GM18951 (cell line): ENCODE results near the gene ATP8B4.

Source experiments
- POLR2A ChIP-seq: IDR thresholded peaks from 4 replicates; pipeline ENCODE4 v1.6.1; 2011; ENCODE audit warnings: mild to moderate bottlenecking; ENCODE audit not compliant: insufficient read length, insufficient read depth; ENCODE audit errors: extremely low read depth
- in situ Hi-C: fragments of 300-500 bp; cut with MboI; formaldehyde crosslinking; loops from one replicate; pipeline ENCODE4 v1.12.0; 2022; ENCODE audit warnings: low sequenced_read_pairs, mixed read lengths, inconsistent platforms; ENCODE audit not compliant: unreplicated experiment

ATP8B4 gene

GRCh38 chr15:50059883-50060282 is 59.1 kb downstream of the ATP8B4 start:
- no peak for TF ChIP-seq POLR2A
- in situ Hi-C loops, result no loop called here

- TF ChIP-seq POLR2A, result no peak
- in situ Hi-C loops, result no loop called here
Measured at GRCh38 chr15:50059203-50059772, 59.7 kb downstream of the ATP8B4 start.

- TF ChIP-seq POLR2A, result no peak
- in situ Hi-C loops, result no loop called here
Measured at GRCh38 chr15:50057905-50058639, 61.0 kb downstream of the ATP8B4 start.

GRCh38 chr15:50057196-50057595 is 61.8 kb downstream of the ATP8B4 start:
- in situ Hi-C loops, result no loop called here
- TF ChIP-seq POLR2A, result no peak

GRCh38 chr15:50055750-50056157 is 63.3 kb downstream of the ATP8B4 start:
- no peak for TF ChIP-seq POLR2A
- in situ Hi-C loops, result no loop called here

- no peak for TF ChIP-seq POLR2A
- in situ Hi-C loops, result no loop called here
Measured at GRCh38 chr15:50055332-50055731, 63.7 kb downstream of the ATP8B4 start.

GRCh38 chr15:50053055-50053856 is 65.8 kb downstream of the ATP8B4 start:
- in situ Hi-C loops, result no loop called here
- TF ChIP-seq POLR2A, result no peak

- in situ Hi-C loops, result no loop called here
- no peak for TF ChIP-seq POLR2A
Measured at GRCh38 chr15:50051811-50052419, 67.1 kb downstream of the ATP8B4 start.

GRCh38 chr15:50050986-50051743 is 67.9 kb downstream of the ATP8B4 start:
- in situ Hi-C loops, result no loop called here
- no peak for TF ChIP-seq POLR2A

GRCh38 chr15:50049871-50050270 is 69.2 kb downstream of the ATP8B4 start:
- in situ Hi-C loops, result no loop called here

GRCh38 chr15:50046867-50047266 is 72.2 kb downstream of the ATP8B4 start:
- TF ChIP-seq POLR2A, result no peak
- in situ Hi-C loops, result no loop called here

More at GRCh38 chr15:50049871-50050270, 69.2 kb downstream of the ATP8B4 start:
- no peak for TF ChIP-seq POLR2A

- in situ Hi-C loops, result no loop called here
- TF ChIP-seq POLR2A, result no peak
Measured at GRCh38 chr15:50046159-50046558, 72.9 kb downstream of the ATP8B4 start.
